Parathyroid adenoma (tissue), 2 donors: ENCODE results near the gene PGA4.

Source experiments
- H2AFZ ChIP-seq: fragments of 300-600 bp; sonication (generic); one replicate; pipeline ENCODE4 v1.7.0; 2017; ENCODE audit warnings: antibody characterized with exemption, mild to moderate bottlenecking
- H3K27ac ChIP-seq: fragments of 300-600 bp; sonication (generic); one replicate; pipeline ENCODE4 v1.7.0; 2017
- H3K27me3 ChIP-seq: fragments of 300-600 bp; sonication (generic); one replicate; pipeline ENCODE4 v1.7.0; 2017; ENCODE audit warnings: low read length; ENCODE audit not compliant: control insufficient read depth, insufficient read depth
- H3K36me3 ChIP-seq: fragments of 300-600 bp; sonication (generic); one replicate; pipeline ENCODE4 v1.7.0; 2017; ENCODE audit warnings: low read length; ENCODE audit not compliant: control insufficient read depth, insufficient read depth
- H3K4me1 ChIP-seq: fragments of 300-600 bp; sonication (generic); one replicate; pipeline ENCODE4 v1.7.0; 2017; ENCODE audit warnings: control low read depth
- H3K4me2 ChIP-seq: fragments of 300-600 bp; sonication (generic); one replicate; pipeline ENCODE4 v1.7.0; 2017; ENCODE audit warnings: low read length
- H3K4me3 ChIP-seq: fragments of 300-600 bp; sonication (generic); one replicate; pipeline ENCODE4 v1.7.0; 2017; ENCODE audit warnings: low read depth, low read length
- H3K79me2 ChIP-seq: fragments of 300-600 bp; sonication (generic); one replicate; pipeline ENCODE4 v1.7.0; 2017; ENCODE audit warnings: control low read depth
- H3K9ac ChIP-seq: fragments of 300-600 bp; sonication (generic); one replicate; pipeline ENCODE4 v1.7.0; 2017; ENCODE audit warnings: mild to moderate bottlenecking
- H3K9me3 ChIP-seq: fragments of 300-600 bp; sonication (generic); one replicate; pipeline ENCODE4 v1.7.0; 2017; ENCODE audit warnings: low read length; ENCODE audit not compliant: control insufficient read depth
- TF ChIP-seq, protein P1 (sequence below): fragments of 300-600 bp; sonication (generic); IDR thresholded peaks from one replicate; pipeline ENCODE4 v1.7.0; 2017; ENCODE audit warnings: antibody characterized with exemption, mild to moderate bottlenecking
- donor health status: primary hyperparathyroidism.

The PGA4 gene

DNA sequence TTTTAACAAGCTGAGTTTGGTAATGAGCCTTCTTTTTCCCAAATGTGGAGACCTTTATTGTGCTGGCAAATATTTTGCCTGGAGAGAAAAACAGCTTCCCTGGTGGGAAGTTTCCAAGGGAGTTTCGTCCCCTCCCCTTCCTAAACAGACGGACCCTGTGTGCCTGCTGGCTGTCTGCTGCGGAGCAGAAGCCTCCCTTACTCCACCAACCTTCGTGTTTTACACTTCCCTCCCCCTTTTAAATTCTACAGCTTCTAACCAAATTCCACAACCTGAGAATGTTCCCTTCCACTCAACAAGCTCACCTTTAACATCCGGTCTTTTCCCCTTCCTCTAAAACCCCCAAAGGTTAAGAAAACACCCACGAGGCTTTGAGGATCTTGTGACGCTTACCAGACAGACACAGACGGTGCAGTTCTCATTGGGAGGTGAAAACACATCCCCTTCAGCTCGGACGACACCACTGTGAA is 55.9 kb downstream of the PGA4 start:
- Histone ChIP-seq H3K9ac (no peak overlapping the region), H3K79me2 (no peaks in the 10 kb centered on the region), H3K4me3 (no peak overlapping the region), H2AFZ (no peak overlapping the region), H3K27ac (no peak overlapping the region), H3K9me3 (no peaks in the 10 kb centered on the region), H3K36me3 (no peaks in the 10 kb centered on the region), H3K4me1 (no peaks in the 10 kb centered on the region), H3K27me3 (no peaks in the 10 kb centered on the region), H3K4me2 (no peak overlapping the region)
- TF ChIP-seq, protein P1, sequence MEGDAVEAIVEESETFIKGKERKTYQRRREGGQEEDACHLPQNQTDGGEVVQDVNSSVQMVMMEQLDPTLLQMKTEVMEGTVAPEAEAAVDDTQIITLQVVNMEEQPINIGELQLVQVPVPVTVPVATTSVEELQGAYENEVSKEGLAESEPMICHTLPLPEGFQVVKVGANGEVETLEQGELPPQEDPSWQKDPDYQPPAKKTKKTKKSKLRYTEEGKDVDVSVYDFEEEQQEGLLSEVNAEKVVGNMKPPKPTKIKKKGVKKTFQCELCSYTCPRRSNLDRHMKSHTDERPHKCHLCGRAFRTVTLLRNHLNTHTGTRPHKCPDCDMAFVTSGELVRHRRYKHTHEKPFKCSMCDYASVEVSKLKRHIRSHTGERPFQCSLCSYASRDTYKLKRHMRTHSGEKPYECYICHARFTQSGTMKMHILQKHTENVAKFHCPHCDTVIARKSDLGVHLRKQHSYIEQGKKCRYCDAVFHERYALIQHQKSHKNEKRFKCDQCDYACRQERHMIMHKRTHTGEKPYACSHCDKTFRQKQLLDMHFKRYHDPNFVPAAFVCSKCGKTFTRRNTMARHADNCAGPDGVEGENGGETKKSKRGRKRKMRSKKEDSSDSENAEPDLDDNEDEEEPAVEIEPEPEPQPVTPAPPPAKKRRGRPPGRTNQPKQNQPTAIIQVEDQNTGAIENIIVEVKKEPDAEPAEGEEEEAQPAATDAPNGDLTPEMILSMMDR: no peak

DNA sequence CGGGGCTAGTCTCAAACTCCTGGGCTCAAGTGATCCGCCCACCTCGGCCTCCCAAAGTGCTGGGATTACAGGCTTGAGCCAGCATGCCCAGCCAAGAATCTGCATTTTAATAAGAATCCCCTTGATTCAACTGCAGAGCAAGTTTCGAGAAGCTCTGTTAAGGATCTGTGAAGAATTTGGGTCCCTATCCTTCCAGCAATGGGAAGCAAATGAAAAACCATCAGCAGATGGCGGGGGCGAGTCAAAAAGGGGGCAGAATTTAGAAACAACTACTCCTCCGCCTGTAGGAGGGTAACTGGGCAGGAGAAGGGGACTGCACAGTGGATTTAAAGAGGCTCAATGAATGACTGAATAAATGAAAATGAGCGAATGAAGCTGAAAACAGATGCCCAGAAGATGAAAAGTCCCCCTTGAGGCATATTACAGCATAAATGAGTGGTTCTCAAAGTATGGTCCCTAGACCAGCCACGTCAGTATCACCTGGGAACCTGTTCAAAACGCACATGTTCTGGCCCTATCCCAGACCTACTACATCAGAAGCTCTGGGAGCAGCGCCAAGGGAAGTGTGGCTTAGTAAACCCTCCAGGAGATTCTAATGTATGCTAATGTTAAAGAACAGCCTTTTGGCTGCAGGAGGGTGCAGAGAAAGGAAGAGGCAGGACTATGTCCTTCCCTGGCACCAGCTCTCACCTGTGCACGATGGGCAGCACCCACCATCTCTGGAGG is 58.0 kb downstream of the PGA4 start:
- Histone ChIP-seq H2AFZ (no peak overlapping the region), H3K79me2 (no peaks in the 10 kb centered on the region), H3K36me3 (no peaks in the 10 kb centered on the region), H3K27ac (no peak overlapping the region), H3K27me3 (no peaks in the 10 kb centered on the region), H3K4me2 (no peak overlapping the region), H3K4me1 (no peaks in the 10 kb centered on the region), H3K9me3 (no peaks in the 10 kb centered on the region), H3K4me3 (no peak overlapping the region), H3K9ac (no peak overlapping the region)
- TF ChIP-seq, protein P1: no peak

DNA sequence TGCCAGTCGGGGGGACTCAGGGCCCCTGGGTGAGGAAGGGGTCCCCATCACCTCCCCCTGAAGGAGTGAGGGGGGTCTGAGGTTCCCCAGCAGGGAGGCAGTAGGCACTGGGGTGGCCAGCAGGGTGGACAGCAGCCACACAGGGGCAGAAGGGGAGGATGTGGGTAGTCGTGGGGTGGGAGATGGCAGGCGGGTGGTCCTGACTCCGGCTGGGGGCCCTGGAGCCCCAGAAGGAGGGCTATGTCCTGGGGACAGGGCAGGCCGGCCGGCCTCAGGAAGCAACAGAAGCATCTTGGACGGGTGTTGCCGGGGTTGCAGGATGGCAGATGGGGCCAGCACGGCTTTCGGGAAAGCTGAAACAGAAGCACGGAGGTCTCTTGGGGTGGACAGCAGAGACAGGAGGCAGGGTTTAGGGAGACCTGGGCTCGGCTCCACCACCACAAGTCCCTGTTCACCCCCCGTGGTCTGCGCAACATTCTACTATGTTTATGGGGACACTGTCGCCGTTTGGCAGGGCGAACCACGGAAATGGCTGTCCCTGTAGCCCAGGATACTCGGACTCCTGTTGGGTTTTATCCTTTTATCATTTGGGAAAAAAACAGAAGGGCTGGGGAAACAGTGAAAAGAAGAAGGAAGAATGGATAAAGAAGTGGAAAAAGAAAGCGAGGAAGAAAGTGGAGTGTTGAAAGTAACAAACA is 58.9 kb downstream of the PGA4 start:
- Histone ChIP-seq H2AFZ (no peak overlapping the region), H3K27me3 (no peaks in the 10 kb centered on the region), H3K9ac (no peak overlapping the region), H3K4me3 (no peak overlapping the region), H3K27ac (no peak overlapping the region), H3K36me3 (no peaks in the 10 kb centered on the region), H3K4me1 (no peaks in the 10 kb centered on the region), H3K79me2 (no peaks in the 10 kb centered on the region), H3K9me3 (no peaks in the 10 kb centered on the region), H3K4me2 (no peak overlapping the region)
- TF ChIP-seq, protein P1: no peak
